ENCODE measurements around the gene KRT28.
"Not testable (repeated sequence)": the region's sequence is repeated elsewhere in the genome, so short reads cannot be mapped to it uniquely, and the experiment has no call there.

The KRT28 gene

GRCh38 chr17:40779181-40779909 lies 20.4 kb downstream of the KRT28 start:
- in situ Hi-C loops (cut with MboI; ENCODE audit: low sequenced_read_pairs): no loop called here

- in situ Hi-C loops (cut with MboI; ENCODE audit: low sequenced_read_pairs): no loop called here
Observed at GRCh38 chr17:40778461-40778860, 21.3 kb downstream of the KRT28 start.

- in situ Hi-C loops (cut with MboI; ENCODE audit: low sequenced_read_pairs): no loop called here
Observed at GRCh38 chr17:40777971-40778370, 21.8 kb downstream of the KRT28 start.

GRCh38 chr17:40777459-40777858 lies 22.3 kb downstream of the KRT28 start:
- in situ Hi-C loops (cut with MboI; ENCODE audit: low sequenced_read_pairs): no loop called here

GRCh38 chr17:40775945-40776344 lies 23.8 kb downstream of the KRT28 start:
- in situ Hi-C loops (cut with MboI; ENCODE audit: low sequenced_read_pairs): no loop called here

- in situ Hi-C loops (cut with MboI; ENCODE audit: low sequenced_read_pairs): no loop called here
Observed at GRCh38 chr17:40772101-40772500, 27.7 kb downstream of the KRT28 start, which contains the start of gene KRT26. KRT26 (minus strand) TSS chr17:40772201; CDS start chr17:40772113, 88 bp downstream.

GRCh38 chr17:40765657-40766056 lies 34.1 kb downstream of the KRT28 start:
- in situ Hi-C loops (cut with MboI; ENCODE audit: low sequenced_read_pairs): no loop called here

GRCh38 chr17:40763752-40764151 lies 36.0 kb downstream of the KRT28 start:
- in situ Hi-C loops (cut with MboI; ENCODE audit: low sequenced_read_pairs): no loop called here

GRCh38 chr17:40760105-40761016 lies 39.4 kb downstream of the KRT28 start:
- in situ Hi-C loops (cut with MboI; ENCODE audit: low sequenced_read_pairs): no loop called here

GRCh38 chr17:40755231-40755630 lies 44.5 kb downstream of the KRT28 start, which contains the start of gene KRT25:
KRT25 (minus strand) TSS chr17:40755331; CDS start chr17:40755271, 60 bp downstream.
- in situ Hi-C loops (cut with MboI; ENCODE audit: low sequenced_read_pairs): no loop called here

- in situ Hi-C loops (cut with MboI; ENCODE audit: low sequenced_read_pairs): no loop called here
Observed at GRCh38 chr17:40753804-40754203, 46.0 kb downstream of the KRT28 start.

- in situ Hi-C loops (cut with MboI; ENCODE audit: low sequenced_read_pairs): no loop called here
Observed at GRCh38 chr17:40751065-40751464, 48.7 kb downstream of the KRT28 start.

- in situ Hi-C loops (cut with MboI; ENCODE audit: low sequenced_read_pairs): no loop called here
Observed at GRCh38 chr17:40750391-40750790, 49.4 kb downstream of the KRT28 start.

GRCh38 chr17:40748666-40749065 lies 51.1 kb downstream of the KRT28 start:
- in situ Hi-C loops (cut with MboI; ENCODE audit: low sequenced_read_pairs): not testable (repeated sequence)
